ENCODE results near the gene FOXL2NB. TPM values are rescaled to one million over a fixed set of nuclear protein-coding genes. Genes with fewer than 3 reads are reported as not detected.

Gene FOXL2NB
- total RNA-seq, 2 experiments from 2014 or later: not detected

GRCh38 chr3:138939561-138940241, 7.3 kb upstream of the FOXL2NB start:
- POLR2A ChIA-PET: no interaction called here
- intact Hi-C loops (cut with micrococcal nuclease; ENCODE audit: unreplicated experiment): no loop called here
- H2AFZ ChIP-seq (ENCODE audit: low read length): no peak overlapping the region
- CTCF ChIA-PET (ENCODE audit: unreplicated experiment): interaction anchor here (0.6 kb wide), 1 partner anchor 556 kb away, joined by 3 read pairs; no protein-coding TSS in a partner anchor
- no peak for TF ChIP-seq CTCF (conservative IDR thresholded peaks at IDR 0.05; ENCODE audit: low read length)
- TF ChIP-seq EZH2phosphoT487 (IDR thresholded peaks at IDR 0.05; ENCODE audit: borderline replicate concordance, low read depth, low read length): no peak
- no peak overlapping the region for H3K27ac ChIP-seq (ENCODE audit: low read depth, low read length, poor library complexity, severe bottlenecking)
- no peaks in the 10 kb centered on the region for H3K79me2 ChIP-seq (ENCODE audit: insufficient read depth, low read depth, low read length)
- no peak overlapping the region for H3K4me2 ChIP-seq (ENCODE audit: low read length)
- DNase-seq (ENCODE audit: low spot score): no peak
- no peak overlapping the region for H3K4me3 ChIP-seq (ENCODE audit: low read depth, low read length, poor library complexity, severe bottlenecking)
- peaks cover 6% of the 10 kb centered on the region for H3K4me1 ChIP-seq (ENCODE audit: insufficient read depth, low read length, poor library complexity, severe bottlenecking)
- no peaks in the 10 kb centered on the region for H3K9me2 ChIP-seq (ENCODE audit: insufficient read depth, low read length)
- no peaks in the 10 kb centered on the region for H4K20me1 ChIP-seq (ENCODE audit: insufficient read depth, low read length)
- no peaks in the 10 kb centered on the region for H3K36me3 ChIP-seq (ENCODE audit: insufficient read depth, low read length)
- BruUV-seq (replicated peaks): no TSS peak
- H3K9me3 ChIP-seq (ENCODE audit: low read length): no peaks in the 10 kb centered on the region

GRCh38 chr3:138940446-138940845, 6.6 kb upstream of the FOXL2NB start:
- intact Hi-C loops (cut with micrococcal nuclease; ENCODE audit: unreplicated experiment): no loop called here
- H3K4me2 ChIP-seq (ENCODE audit: low read length): no peak overlapping the region
- TF ChIP-seq CTCF (conservative IDR thresholded peaks at IDR 0.05; ENCODE audit: low read length) (no peak), EZH2phosphoT487 (IDR thresholded peaks at IDR 0.05; ENCODE audit: borderline replicate concordance, low read depth, low read length) (no peak)
- H3K9me2 ChIP-seq (ENCODE audit: insufficient read depth, low read length): no peaks in the 10 kb centered on the region
- no peaks in the 10 kb centered on the region for H4K20me1 ChIP-seq (ENCODE audit: insufficient read depth, low read length)
- DNase-seq (ENCODE audit: low spot score): no peak
- BruUV-seq (replicated peaks): no TSS peak
- ChIA-PET POLR2A (interaction anchor here (0.5 kb wide), 1 partner anchor 183 kb away, joined by 3 read pairs; no protein-coding TSS in a partner anchor), CTCF (ENCODE audit: unreplicated experiment) (interaction anchor here (0.6 kb wide), 1 partner anchor 555 kb away, joined by 3 read pairs; no protein-coding TSS in a partner anchor)
- H3K9me3 ChIP-seq (ENCODE audit: low read length): no peaks in the 10 kb centered on the region
- H2AFZ ChIP-seq (ENCODE audit: low read length): no peak overlapping the region
- no peaks in the 10 kb centered on the region for H3K79me2 ChIP-seq (ENCODE audit: insufficient read depth, low read depth, low read length)
- H3K4me3 ChIP-seq (ENCODE audit: low read depth, low read length, poor library complexity, severe bottlenecking): no peak overlapping the region
- H3K4me1 ChIP-seq (ENCODE audit: insufficient read depth, low read length, poor library complexity, severe bottlenecking): peaks cover 4% of the 10 kb centered on the region
- no peak overlapping the region for H3K27ac ChIP-seq (ENCODE audit: low read depth, low read length, poor library complexity, severe bottlenecking)
- no peaks in the 10 kb centered on the region for H3K36me3 ChIP-seq (ENCODE audit: insufficient read depth, low read length)

- no peak overlapping the region for H3K4me2 ChIP-seq (ENCODE audit: low read length)
- no peak overlapping the region for H3K27ac ChIP-seq (ENCODE audit: low read depth, low read length, poor library complexity, severe bottlenecking)
- H4K20me1 ChIP-seq (ENCODE audit: insufficient read depth, low read length): no peaks in the 10 kb centered on the region
- no peaks in the 10 kb centered on the region for H3K9me2 ChIP-seq (ENCODE audit: insufficient read depth, low read length)
- no peaks in the 10 kb centered on the region for H3K79me2 ChIP-seq (ENCODE audit: insufficient read depth, low read depth, low read length)
- intact Hi-C loops (cut with micrococcal nuclease; ENCODE audit: unreplicated experiment): loop anchor here (1.0 kb wide), 1 partner anchor 388 kb away; no protein-coding TSS in a partner anchor
- H3K36me3 ChIP-seq (ENCODE audit: insufficient read depth, low read length): no peaks in the 10 kb centered on the region
- H3K9me3 ChIP-seq (ENCODE audit: low read length): no peaks in the 10 kb centered on the region
- BruUV-seq (replicated peaks): no TSS peak
- H2AFZ ChIP-seq (ENCODE audit: low read length): no peak overlapping the region
- no peak overlapping the region for H3K4me3 ChIP-seq (ENCODE audit: low read depth, low read length, poor library complexity, severe bottlenecking)
- POLR2A ChIA-PET: no interaction called here
- DNase-seq (ENCODE audit: low spot score): peak; percentile 27
- H3K4me1 ChIP-seq (ENCODE audit: insufficient read depth, low read length, poor library complexity, severe bottlenecking): no peaks in the 10 kb centered on the region
- TF ChIP-seq CTCF (conservative IDR thresholded peaks at IDR 0.05; ENCODE audit: low read length) (peak; percentile 75), EZH2phosphoT487 (IDR thresholded peaks at IDR 0.05; ENCODE audit: borderline replicate concordance, low read depth, low read length) (no peak)
- CTCF ChIA-PET (ENCODE audit: unreplicated experiment): no interaction called here
Observed at GRCh38 chr3:138941259-138941885, 5.6 kb upstream of the FOXL2NB start.

Measured in OCI-LY7 (cell line).